K562 (cell line): ENCODE data around the gene GRB10. TPM values are rescaled to one million over a fixed set of nuclear protein-coding genes. Genes with fewer than 3 reads are reported as not detected.

Source experiments
- ATAC-seq: fragments of 200-7000 bp; cut with Tn5 transposase; 3 replicates; pipeline ENCODE4 v1.9.1; 2020; ENCODE audit warnings: moderate library complexity
- BruUV-seq: library from RNA; stranded (reverse); fragments of 400-500 nt; replicated peaks from 2 replicates; lab custom pipeline; 2021; lab: Mats Ljungman, UMichigan
- CTCF ChIA-PET: fragments of 300-600 bp; formaldehyde crosslinking; extraction: SDS; loops from one replicate; lab custom pipeline; 2021; ENCODE audit warnings: low intra/inter-chr PET ratio; lab: Yijun Ruan, JAX
- POLR2A ChIA-PET: fragments of 300-600, 350-650 bp; sonication (Branson Sonifier 250); formaldehyde crosslinking; extraction: SDS; loops from one replicate; lab custom pipeline; 2021; ENCODE audit warnings: antibody characterized with exemption, inconsistent platforms; lab: Yijun Ruan, JAX
- DNase-seq, 4 experiments: peaks; one replicate each; pipeline versions ENCODE4 v3.0.0 to v3.0.0-alpha.2; 2011 to 2018; ENCODE audit warnings: low spot score in 3 of 4, mixed read lengths in 3 of 4; ENCODE audit errors: extremely low read depth in 1 of 4
- FAIRE-seq: peaks from 2 replicates; lab custom pipeline; 2011; peaks lifted over from hg19 to GRCh38; lab: Jason Lieb, UNC
- H2AFZ ChIP-seq: 2 replicates; pipeline ENCODE4 v1.6.0; 2011; ENCODE audit warnings: low read depth, low read length, control low read depth, inconsistent platforms
- H3K27ac ChIP-seq: fragments of 200-600 bp; 3 replicates; pipeline ENCODE4 v1.8.0; 2011; ENCODE audit warnings: low read depth, mild to moderate bottlenecking, control low read depth, inconsistent platforms, low read length, moderate library complexity, mixed read lengths; ENCODE audit errors: extremely low read depth
- H3K27me3 ChIP-seq, 2 experiments: fragments of 300-600 bp in 1 of 2; 2 replicates in 1 of 2; 3 replicates in 1 of 2; pipeline versions ENCODE4 v1.6.0 to v1.8.0; 2011; ENCODE audit warnings: inconsistent platforms in 2 of 2, low read length in 2 of 2, mild to moderate bottlenecking in 1 of 2, mixed read lengths in 1 of 2, moderate library complexity in 1 of 2; ENCODE audit not compliant: control insufficient read depth in 2 of 2, insufficient read depth in 2 of 2
- H3K36me3 ChIP-seq: fragments of 300-600 bp; 3 replicates; pipeline ENCODE4 v1.8.0; 2011; ENCODE audit warnings: mild to moderate bottlenecking, low read length, inconsistent platforms; ENCODE audit not compliant: control insufficient read depth, insufficient read depth
- H3K4me1 ChIP-seq, 2 experiments: fragments of 200-600 bp in 1 of 2; replicated peaks in 1 of 2; 2 replicates in 1 of 2; 3 replicates in 1 of 2; pipeline versions ENCODE4 v1.5.1 to v1.8.0; 2011; ENCODE audit warnings: inconsistent platforms in 2 of 2, low read length in 2 of 2, mild to moderate bottlenecking in 1 of 2, mixed read lengths in 1 of 2, moderate library complexity in 1 of 2; ENCODE audit not compliant: control insufficient read depth in 2 of 2, insufficient read depth in 2 of 2
- H3K4me2 ChIP-seq: 2 replicates; pipeline ENCODE4 v1.6.1; 2011; ENCODE audit warnings: low read length, control low read depth, inconsistent platforms, mixed read lengths; ENCODE audit not compliant: insufficient read depth
- H3K4me3 ChIP-seq: fragments of 200-600 bp; sonication (generic), shearing (Covaris generic); 2 replicates; pipeline ENCODE4 v1.5.1; 2016; ENCODE audit warnings: control low read depth, inconsistent platforms
- H3K79me2 ChIP-seq: fragments of 200-600 bp; 3 replicates; pipeline ENCODE4 v1.8.0; 2011; ENCODE audit warnings: low read length, inconsistent platforms; ENCODE audit not compliant: control insufficient read depth, insufficient read depth
- H3K9ac ChIP-seq, 2 experiments: 2 replicates each; pipeline versions ENCODE4 v1.6.0 to v1.6.1; 2011; ENCODE audit warnings: low read depth in 2 of 2, low read length in 2 of 2, control low read depth in 1 of 2, inconsistent platforms in 1 of 2, mild to moderate bottlenecking in 1 of 2, mixed read lengths in 1 of 2; ENCODE audit not compliant: insufficient read depth in 1 of 2
- H3K9me1 ChIP-seq: one replicate; pipeline ENCODE4 v1.6.0; 2011; ENCODE audit warnings: inconsistent platforms, mild to moderate bottlenecking, low read length, moderate library complexity; ENCODE audit not compliant: control insufficient read depth, insufficient read depth
- H3K9me3 ChIP-seq: replicated peaks from 2 replicates; pipeline ENCODE4 v1.5.1; 2011; ENCODE audit warnings: low read depth, low read length, inconsistent platforms; ENCODE audit not compliant: control insufficient read depth, insufficient read depth
- H4K20me1 ChIP-seq: replicated peaks from 2 replicates; pipeline ENCODE4 v1.6.1; 2011; ENCODE audit warnings: low read length, inconsistent platforms, mixed read lengths; ENCODE audit not compliant: control insufficient read depth, insufficient read depth
- HDAC2 ChIP-seq: fragments of 450-650 bp; IDR thresholded peaks from 2 replicates; pipeline ENCODE4 v1.6.1; 2016; ENCODE audit warnings: mild to moderate bottlenecking
- RBM25 ChIP-seq: fragments of 200-400 bp; formaldehyde crosslinking; IDR thresholded peaks from 2 replicates; pipeline ENCODE4 v1.6.1; 2018; ENCODE audit warnings: low read length, low read depth, moderate library complexity; ENCODE audit not compliant: severe bottlenecking
- STAT6 ChIP-seq: sonication (generic); formaldehyde crosslinking; IDR thresholded peaks from 2 replicates; pipeline ENCODE4 v1.8.1; 2023; ENCODE audit warnings: mild to moderate bottlenecking, missing genetic modification reagents
- ZFP36 ChIP-seq: fragments of 150-350 bp; IDR thresholded peaks from 2 replicates; pipeline ENCODE4 v1.6.1; 2018; ENCODE audit warnings: low read length, low read depth; ENCODE audit not compliant: partially characterized antibody
- WGBS: fragments of 100-300 bp; shearing (Covaris generic); methylation state at CpG from one replicate; pipeline ENCODE4 v1.1.6; 2016; ENCODE audit warnings: low coverage, mixed read lengths; ENCODE audit not compliant: insufficient coverage; ENCODE audit errors: missing lambda C conversion rate; 5-methylcytosine and 5-hydroxymethylcytosine counted together
- in situ Hi-C: fragments of 300-500 bp; cut with MboI; formaldehyde crosslinking; loops from 4 replicates; pipeline ENCODE4 v1.15.0; 2018; ENCODE audit warnings: inconsistent platforms, mixed read lengths
- intact Hi-C: fragments of 100-400 bp; cut with micrococcal nuclease; formaldehyde crosslinking; loops from 2 replicates; pipeline ENCODE4 v1.14.2; 2022
- polyA plus RNA-seq, 8 experiments: library from polyadenylated mRNA; depleted of rRNA in 4 of 8; stranded (reverse) in 5 of 8; unstranded in 3 of 8; fragments of >200 nt; fragmentation: Nextera tagmentation in 2 of 8; fragmentation: Illumina TruSeq in 1 of 8; extraction: Ambion mirVana in 2 of 8; extraction: Trizol in 1 of 8; gene quantifications; 2 replicates each; pipeline versions ENCODE4 v1.2.1 to v1.2.3, GENCODE V29; 2011 to 2014; ENCODE audit warnings: inconsistent platforms in 1 of 8, missing spikeins in 1 of 8
- total RNA-seq, 7 experiments: library from RNA; depleted of rRNA in 6 of 7; stranded (reverse); fragments of >200 nt in 6 of 7; fragmentation: Illumina TruSeq in 2 of 7; extraction: Trizol in 2 of 7; gene quantifications; 2 replicates each; pipeline versions ENCODE4 v1.2.1 to v1.2.3, GENCODE V29; 2011 to 2021; ENCODE audit warnings: low replicate concordance in 1 of 7

GRB10 gene
- total and polyA plus RNA-seq, 9 of the 15 experiments (the other 6 are each of a cell fraction or from before 2014, with no cell fraction given), result 8.9 to 88.5 (median 40.7) TPM

- H3K9me1 ChIP-seq, result no peaks in the 10 kb centered on the region
- H3K9ac ChIP-seq, result no peak overlapping the region
- no peaks in the 10 kb centered on the region for H3K9me3 ChIP-seq
- intact Hi-C loops, result no loop called here
- no peak overlapping the region for H3K4me3 ChIP-seq
- FAIRE-seq (no peak), ATAC-seq (no peak), DNase-seq (no peak)
- H3K4me1 ChIP-seq, result no peaks in the 10 kb centered on the region
- no peaks in the 10 kb centered on the region for H3K79me2 ChIP-seq
- H3K27ac ChIP-seq, result no peak overlapping the region
- peaks cover 61% of the 10 kb centered on the region for H3K36me3 ChIP-seq
- POLR2A ChIA-PET, result interaction anchor here (0.7 to 1.2 kb wide), 3 partner anchors 9 to 17 kb away, joined by 3 read pairs; no protein-coding TSS in a partner anchor
- 92% methylated on average over 15 of the region's 18 CpGs for WGBS
- TF ChIP-seq HDAC2 (no peak), STAT6 (no peak), RBM25 (peak; percentile 71), ZFP36 (peak; percentile 63)
- no peaks in the 10 kb centered on the region; the same call in 1 of the 2 replicates for H4K20me1 ChIP-seq
- in situ Hi-C loops, result no loop called here
- no peaks in the 10 kb centered on the region for H3K27me3 ChIP-seq
- no peak overlapping the region for H2AFZ ChIP-seq
- BruUV-seq, result no TSS peak
- CTCF ChIA-PET, result no interaction called here
- no peak overlapping the region for H3K4me2 ChIP-seq
Observed at GRCh38 chr7:50598460-50599343, 184.0 kb downstream of the GRB10 start.
